Stomach smooth muscle (tissue), 2 donors: ENCODE measurements around the gene FOSB.

Source experiments
- H3K27ac ChIP-seq: one replicate; pipeline ENCODE4 v1.7.0; 2013; ENCODE audit warnings: mild to moderate bottlenecking, low read length, inconsistent platforms
- H3K27me3 ChIP-seq, 2 donors: one replicate each; pipeline ENCODE4 v1.7.0; 2013; ENCODE audit warnings: low read length in 2 of 2; ENCODE audit not compliant: insufficient read depth in 2 of 2, control insufficient read depth in 1 of 2
- H3K36me3 ChIP-seq, 2 donors: one replicate each; pipeline ENCODE4 v1.7.0; 2013; ENCODE audit warnings: low read length in 2 of 2; ENCODE audit not compliant: control insufficient read depth in 2 of 2, insufficient read depth in 2 of 2
- H3K4me1 ChIP-seq: one replicate; pipeline ENCODE4 v1.7.0; 2013; ENCODE audit warnings: low read length; ENCODE audit not compliant: control insufficient read depth, insufficient read depth
- H3K4me3 ChIP-seq, 2 donors: one replicate each; pipeline ENCODE4 v1.7.0; 2013; ENCODE audit warnings: low read length in 2 of 2
- H3K9ac ChIP-seq, 2 donors: one replicate each; pipeline ENCODE4 v1.7.0; 2013; ENCODE audit warnings: low read length in 2 of 2, mild to moderate bottlenecking in 1 of 2
- H3K9me3 ChIP-seq, 2 donors: one replicate each; pipeline ENCODE4 v1.7.0; 2013; ENCODE audit warnings: low read length in 2 of 2; ENCODE audit not compliant: control insufficient read depth in 2 of 2
- donor health status: healthy.
- donor health status: Pancreatic carcinoma.

FOSB gene

GRCh38 chr19:45485305-45486077 lies 17.7 kb downstream of the FOSB start:
- no peaks in the 10 kb centered on the region for H3K27me3 ChIP-seq
- H3K27ac ChIP-seq: peak overlapping the region; percentile 60
- peak overlapping the region; percentile 44 to 55 for H3K9ac ChIP-seq
- H3K36me3 ChIP-seq: no peaks in the 10 kb centered on the region
- peak overlapping the region; percentile 80 to 85 for H3K4me3 ChIP-seq
- no peaks in the 10 kb centered on the region for H3K9me3 ChIP-seq
- H3K4me1 ChIP-seq: no peaks in the 10 kb centered on the region

DNA sequence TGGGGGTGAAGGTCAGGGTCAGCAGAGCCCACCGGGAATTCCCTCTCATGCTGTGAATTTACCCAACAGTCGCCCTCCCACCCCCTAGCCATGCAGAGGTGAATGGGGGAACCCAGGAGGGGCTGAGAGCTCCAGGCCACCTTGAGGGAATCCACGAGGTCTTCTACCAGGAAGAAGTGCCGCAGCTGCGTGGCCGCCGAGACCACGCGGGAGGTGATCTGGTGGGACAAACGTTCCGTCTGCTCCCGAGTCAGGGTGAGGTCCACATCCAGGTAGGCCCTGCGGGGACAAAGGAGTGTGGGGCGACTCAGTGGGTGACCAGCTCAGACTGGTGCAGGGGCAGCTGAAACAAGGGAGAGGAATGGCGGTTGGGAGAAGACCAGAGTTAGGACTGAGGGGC lies 20.9 kb downstream of the FOSB start:
- Histone ChIP-seq H3K36me3 (no peaks in the 10 kb centered on the region), H3K4me3 (no peak overlapping the region), H3K27ac (no peak overlapping the region), H3K4me1 (peaks cover 16% of the 10 kb centered on the region), H3K9ac (no peak overlapping the region), H3K27me3 (no peaks in the 10 kb centered on the region), H3K9me3 (no peaks in the 10 kb centered on the region)

DNA sequence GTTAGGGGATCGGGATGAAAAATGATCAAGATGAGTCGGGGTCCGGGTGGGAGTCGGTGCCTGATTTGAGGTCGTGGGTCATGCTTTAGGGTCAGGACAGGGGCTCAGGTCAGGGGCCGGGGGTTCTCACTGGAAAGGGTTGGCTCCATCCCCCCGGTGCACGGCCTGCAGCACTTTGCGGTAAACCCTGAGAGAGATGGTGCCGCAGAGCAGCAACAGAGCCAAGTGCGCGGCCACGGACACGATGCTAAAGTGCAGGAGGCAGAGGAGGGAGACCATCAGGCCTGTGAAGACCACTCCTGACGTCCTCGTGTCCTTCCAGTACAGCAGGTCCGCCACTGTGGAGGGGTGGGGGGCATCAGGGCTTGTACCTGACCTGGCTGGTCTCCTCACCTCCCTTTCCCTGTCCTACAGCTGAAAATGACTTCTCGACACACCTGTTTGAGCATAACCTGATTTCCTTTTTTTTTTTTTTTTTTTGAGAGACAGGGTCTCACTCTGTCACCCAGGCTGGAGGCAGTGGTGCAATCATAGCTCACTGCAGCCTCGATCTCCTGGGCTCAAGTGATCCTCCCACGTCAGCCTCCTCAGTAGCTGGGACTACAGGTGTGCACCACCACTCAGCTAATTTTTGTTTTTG lies 21.5 kb downstream of the FOSB start:
- H3K4me1 ChIP-seq: peaks cover 16% of the 10 kb centered on the region
- H3K36me3 ChIP-seq: no peaks in the 10 kb centered on the region
- no peak overlapping the region for H3K9ac ChIP-seq
- peaks cover 0 to under 1% of the 10 kb centered on the region in 2 donors for H3K27me3 ChIP-seq
- H3K9me3 ChIP-seq: no peaks in the 10 kb centered on the region
- no peak overlapping the region for H3K4me3 ChIP-seq
- H3K27ac ChIP-seq: no peak overlapping the region

DNA sequence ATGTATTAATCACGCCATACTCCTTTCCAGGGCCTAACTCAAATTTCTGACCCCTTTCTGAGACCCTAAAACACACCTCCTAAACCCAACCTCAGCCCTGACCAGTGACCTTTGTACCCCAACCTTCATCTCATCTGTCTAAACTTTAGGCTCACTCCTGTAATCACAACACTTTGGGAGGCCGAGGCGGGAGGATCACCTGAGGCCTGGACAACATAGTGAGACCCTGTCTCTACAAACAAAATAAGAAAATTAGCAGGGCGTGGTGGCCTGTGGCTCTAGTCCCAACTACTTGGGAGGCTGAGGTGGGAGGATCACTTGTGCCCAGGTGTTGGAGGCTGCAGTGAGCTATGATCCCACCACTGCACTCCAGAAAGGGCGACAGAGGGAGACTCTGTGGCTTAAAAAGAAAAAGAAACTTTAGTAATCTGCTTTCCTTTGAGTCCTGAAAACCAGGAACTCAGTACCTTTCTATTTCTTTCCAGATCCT lies 24.4 kb downstream of the FOSB start:
- H3K36me3 ChIP-seq: no peaks in the 10 kb centered on the region
- peak overlapping the region in 1 of 2 donors; percentile 83 for H3K4me3 ChIP-seq
- H3K27me3 ChIP-seq: peaks cover 7 to 10% of the 10 kb centered on the region in 2 donors
- H3K9me3 ChIP-seq: no peaks in the 10 kb centered on the region
- no peak overlapping the region for H3K9ac ChIP-seq
- peak overlapping the region; percentile 31 for H3K27ac ChIP-seq
- peaks cover 29% of the 10 kb centered on the region for H3K4me1 ChIP-seq

DNA sequence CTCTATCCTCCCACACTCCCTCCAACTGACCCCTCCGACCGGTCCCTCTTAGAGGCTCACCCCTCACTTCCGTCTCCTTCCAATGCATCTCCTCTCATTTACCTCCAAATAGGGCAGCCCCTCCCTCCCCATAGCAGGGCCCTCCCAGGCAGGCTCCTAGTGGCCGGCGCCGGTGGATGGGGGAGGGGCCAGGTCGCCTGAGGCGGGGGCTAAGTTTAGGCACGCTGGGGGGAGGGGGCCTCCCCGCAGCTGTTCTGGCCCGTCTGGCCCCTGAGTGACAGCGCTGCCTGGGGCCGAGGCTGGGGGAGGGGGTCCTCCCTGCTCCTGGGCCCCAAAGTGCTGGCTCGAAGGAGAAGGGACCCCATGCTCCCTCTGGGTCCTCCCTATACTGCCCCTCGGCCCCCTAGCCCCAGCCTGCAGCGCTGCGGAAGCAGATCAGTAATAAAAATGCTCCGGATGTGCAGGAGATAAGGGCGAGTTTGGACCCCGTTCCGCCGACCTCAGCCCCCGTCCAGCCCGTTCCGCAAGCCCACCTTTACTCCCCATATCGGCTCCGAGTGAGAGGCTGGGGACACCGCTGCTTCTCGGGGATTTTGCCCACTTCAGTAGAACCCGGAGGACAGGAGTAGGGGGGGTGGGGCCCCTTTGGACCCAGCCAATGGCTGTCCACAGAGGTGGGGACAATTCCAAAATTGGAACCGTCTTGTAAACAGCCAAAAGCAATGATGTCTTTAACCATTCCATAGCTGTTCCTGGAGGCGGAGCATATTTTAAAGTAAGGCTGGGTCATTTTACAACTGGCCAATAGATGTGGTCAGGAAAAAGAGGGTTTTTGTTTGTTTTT lies 25.1 kb downstream of the FOSB start:
- no peaks in the 10 kb centered on the region for H3K36me3 ChIP-seq
- H3K27ac ChIP-seq: peak overlapping the region; percentile 31
- peaks cover 31% of the 10 kb centered on the region for H3K4me1 ChIP-seq
- H3K9me3 ChIP-seq: no peaks in the 10 kb centered on the region
- H3K27me3 ChIP-seq: peaks cover 7 to 14% of the 10 kb centered on the region in 2 donors
- peak overlapping the region; percentile 83 to 87 for H3K4me3 ChIP-seq
- H3K9ac ChIP-seq: peak overlapping the region; percentile 60 to 62

GRCh38 chr19:45494261-45494916 lies 26.6 kb downstream of the FOSB start:
- Histone ChIP-seq H3K9ac (no peak overlapping the region), H3K9me3 (no peaks in the 10 kb centered on the region), H3K36me3 (no peaks in the 10 kb centered on the region), H3K27me3 (peaks cover 13 to 29% of the 10 kb centered on the region in 2 donors), H3K27ac (no peak overlapping the region), H3K4me3 (no peak overlapping the region), H3K4me1 (peaks cover 44% of the 10 kb centered on the region)

DNA sequence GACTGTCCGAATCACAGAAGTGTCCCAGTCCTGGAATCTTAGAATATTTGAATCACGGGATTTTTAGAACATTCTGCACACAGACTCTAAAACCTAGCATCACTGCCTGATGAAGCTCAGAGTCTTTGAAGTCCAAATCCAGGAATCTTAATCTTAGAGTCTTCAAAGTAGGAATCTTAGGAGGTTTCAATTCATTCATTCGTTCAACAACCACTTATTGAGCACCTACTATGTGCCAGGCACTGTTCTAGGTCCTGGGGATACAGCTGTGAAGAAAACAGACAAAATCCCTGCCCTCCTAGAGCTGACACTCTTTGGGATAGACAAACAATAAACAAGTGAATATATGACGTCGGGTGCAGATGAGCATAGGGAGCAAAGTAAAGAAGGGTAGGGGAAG lies 27.4 kb downstream of the FOSB start:
- H3K4me1 ChIP-seq: peaks cover 45% of the 10 kb centered on the region
- H3K36me3 ChIP-seq: no peaks in the 10 kb centered on the region
- H3K4me3 ChIP-seq: no peak overlapping the region
- no peak overlapping the region for H3K9ac ChIP-seq
- H3K27me3 ChIP-seq: peaks cover 18 to 30% of the 10 kb centered on the region in 2 donors
- no peaks in the 10 kb centered on the region for H3K9me3 ChIP-seq
- H3K27ac ChIP-seq: no peak overlapping the region

- H3K27me3 ChIP-seq: peaks cover 18 to 30% of the 10 kb centered on the region in 2 donors
- H3K4me3 ChIP-seq: peak overlapping the region; percentile 64 to 72
- no peak overlapping the region for H3K27ac ChIP-seq
- H3K9ac ChIP-seq: peak overlapping the region in 1 of 2 donors; percentile 21
- H3K9me3 ChIP-seq: no peaks in the 10 kb centered on the region
- H3K36me3 ChIP-seq: no peaks in the 10 kb centered on the region
- peaks cover 45% of the 10 kb centered on the region for H3K4me1 ChIP-seq
Observed at GRCh38 chr19:45496349-45496953, 28.7 kb downstream of the FOSB start.

GRCh38 chr19:45497791-45498190 lies 30.0 kb downstream of the FOSB start:
- Histone ChIP-seq H3K36me3 (no peaks in the 10 kb centered on the region), H3K27ac (no peak overlapping the region), H3K9ac (no peak overlapping the region), H3K27me3 (peaks cover 18 to 30% of the 10 kb centered on the region in 2 donors), H3K9me3 (no peaks in the 10 kb centered on the region), H3K4me3 (no peak overlapping the region), H3K4me1 (peaks cover 36% of the 10 kb centered on the region)
